Uterus (tissue), 4 donors: ENCODE measurements around the gene FCHO2. TPM values are rescaled to one million over a fixed set of nuclear protein-coding genes. Genes with fewer than 3 reads are reported as not detected.

ENCODE experiments used
- DNase-seq, 2 donors: peaks; one replicate each; pipeline ENCODE4 v3.0.0-alpha.2; 2019 to 2020
- H3K27ac ChIP-seq, 2 donors: fragments of 200-600 bp; sonication (generic); 1 replicate in 1 of 2; 2 replicates in 1 of 2; pipeline ENCODE4 v1.5.1; 2016 to 2018
- H3K27me3 ChIP-seq, 2 donors: fragments of 200-600 bp; sonication (generic); one replicate each; pipeline ENCODE4 v1.5.1; 2018 to 2019; ENCODE audit warnings: control low read depth in 1 of 2
- H3K36me3 ChIP-seq, 2 donors: fragments of 200-600 bp; sonication (generic); one replicate each; pipeline ENCODE4 v1.5.1; 2019; ENCODE audit warnings: control low read depth in 1 of 2
- H3K4me1 ChIP-seq, 2 donors: fragments of 200-600 bp; sonication (generic); one replicate each; pipeline ENCODE4 v1.5.1; 2018 to 2019; ENCODE audit warnings: control low read depth in 1 of 2
- H3K4me3 ChIP-seq, 2 donors: fragments of 200-600 bp; sonication (generic); 1 replicate in 1 of 2; 2 replicates in 1 of 2; pipeline ENCODE4 v1.5.1; 2018 to 2019; ENCODE audit warnings: mild to moderate bottlenecking in 1 of 2
- H3K9me3 ChIP-seq, 2 donors: fragments of 200-600 bp; sonication (generic); one replicate each; pipeline ENCODE4 v1.5.1; 2019; ENCODE audit warnings: control low read depth in 1 of 2
- CTCF ChIP-seq, 4 experiments: fragments of 200-600 bp in 2 of 4; fragments of 450-650 bp in 2 of 4; sonication (generic) in 2 of 4; IDR thresholded peaks; one replicate each; pipeline ENCODE4 v1.5.1; 2016 to 2019; ENCODE audit warnings: antibody characterized with exemption in 4 of 4, mild to moderate bottlenecking in 2 of 4, moderate library complexity in 1 of 4
- POLR2A ChIP-seq, 2 donors: fragments of 450-650 bp; IDR thresholded peaks; one replicate each; pipeline ENCODE4 v1.6.1; 2016; ENCODE audit warnings: antibody characterized with exemption in 2 of 2, mild to moderate bottlenecking in 1 of 2, moderate library complexity in 1 of 2
- intact Hi-C: fragments of 100-400 bp; cut with DNase I; formaldehyde crosslinking; loops from one replicate; pipeline ENCODE4 v1.15.1; 2023; ENCODE audit warnings: low total_unique reads
- total RNA-seq, 4 donors: library from RNA; depleted of rRNA in 3 of 4; stranded (reverse); fragments of >200 nt in 3 of 4; gene quantifications; one replicate each; pipeline versions ENCODE4 v1.1.0 to v1.2.4, GENCODE V29; 2014 to 2023
- donor health status: DM: yes; HTN: yes; CAD: no.

FCHO2 gene
- total RNA-seq, 4 donors from 2014 or later, result 26.8 to 141 (median 57.2) TPM

DNA sequence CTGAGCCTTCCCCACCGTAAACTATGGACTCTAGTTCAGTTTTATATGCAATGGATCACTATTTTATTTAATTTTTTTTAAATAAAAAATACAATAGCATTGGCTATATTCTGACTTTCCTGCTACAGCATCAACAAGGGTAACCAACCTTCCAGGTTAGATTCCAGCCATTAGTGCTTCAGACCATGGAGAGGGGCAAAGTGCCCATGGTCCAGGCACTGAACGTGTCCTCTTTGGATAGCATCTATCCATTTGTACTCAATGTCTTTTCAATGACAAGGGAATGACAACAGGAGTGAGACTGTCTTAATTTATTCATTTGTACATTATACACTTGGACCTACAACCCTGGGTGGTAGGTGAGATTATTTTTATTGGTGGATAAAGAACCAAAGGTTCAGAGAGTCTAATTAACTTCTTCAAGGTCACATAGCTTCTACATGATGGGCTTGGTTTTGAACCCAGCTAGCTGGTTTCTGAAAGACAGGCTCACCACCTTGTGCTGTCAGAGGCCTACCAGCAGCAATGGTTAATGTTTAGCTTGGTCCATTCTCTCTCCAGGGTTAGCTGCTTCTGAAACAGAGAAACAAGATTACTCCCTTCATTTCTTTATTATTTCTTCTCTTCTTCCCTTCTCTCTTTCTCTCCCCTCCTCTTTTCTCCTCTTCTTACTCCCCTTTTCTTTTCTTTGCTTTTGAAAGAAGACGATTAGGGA is 176.0 kb downstream of the FCHO2 start:
- Histone ChIP-seq H3K36me3 (no peaks in the 10 kb centered on the region), H3K4me3 (no peak overlapping the region), H3K9me3 (no peaks in the 10 kb centered on the region), H3K27ac (no peak overlapping the region), H3K4me1 (no peaks in the 10 kb centered on the region), H3K27me3 (no peaks in the 10 kb centered on the region)
- TF ChIP-seq CTCF (IDR thresholded peaks at IDR 0.05) (no peak), POLR2A (IDR thresholded peaks at IDR 0.05) (no peak)
- no peak for DNase-seq
- intact Hi-C loops, result no loop called here

GRCh38 chr5:73132759-73133158 is 176.9 kb downstream of the FCHO2 start:
- intact Hi-C loops, result no loop called here
- no peak for TF ChIP-seq POLR2A (IDR thresholded peaks at IDR 0.05)
- no peak for TF ChIP-seq CTCF (IDR thresholded peaks at IDR 0.05)
- no peaks in the 10 kb centered on the region for H3K4me1 ChIP-seq
- H3K4me3 ChIP-seq, result no peak overlapping the region
- no peaks in the 10 kb centered on the region for H3K9me3 ChIP-seq
- DNase-seq, result no peak
- no peaks in the 10 kb centered on the region for H3K27me3 ChIP-seq
- no peak overlapping the region for H3K27ac ChIP-seq
- no peaks in the 10 kb centered on the region for H3K36me3 ChIP-seq

DNA sequence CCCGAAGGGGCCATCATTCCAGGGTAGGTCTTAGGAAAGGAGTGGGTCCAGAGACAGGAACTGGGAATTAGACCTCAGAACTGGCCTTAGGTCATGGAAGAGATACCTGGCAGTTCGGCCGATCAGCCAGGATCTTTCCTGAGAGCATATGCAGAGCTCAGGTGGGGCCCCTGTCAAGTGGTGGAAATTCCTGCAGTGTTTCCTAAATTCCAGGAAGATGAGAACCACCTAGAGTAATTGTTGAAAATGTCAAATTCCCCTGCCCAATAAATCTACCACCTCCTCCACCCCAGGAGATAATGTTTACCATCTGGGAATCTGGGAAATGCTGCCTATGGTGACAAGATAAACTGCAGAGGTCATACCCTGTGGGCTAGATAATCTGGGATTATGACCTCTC is 179.2 kb downstream of the FCHO2 start:
- Histone ChIP-seq H3K27me3 (no peaks in the 10 kb centered on the region), H3K4me3 (no peak overlapping the region), H3K4me1 (no peaks in the 10 kb centered on the region), H3K27ac (no peak overlapping the region), H3K36me3 (no peaks in the 10 kb centered on the region), H3K9me3 (no peaks in the 10 kb centered on the region)
- TF ChIP-seq POLR2A (IDR thresholded peaks at IDR 0.05) (no peak), CTCF (IDR thresholded peaks at IDR 0.05) (no peak)
- no peak for DNase-seq
- intact Hi-C loops, result no loop called here

DNA sequence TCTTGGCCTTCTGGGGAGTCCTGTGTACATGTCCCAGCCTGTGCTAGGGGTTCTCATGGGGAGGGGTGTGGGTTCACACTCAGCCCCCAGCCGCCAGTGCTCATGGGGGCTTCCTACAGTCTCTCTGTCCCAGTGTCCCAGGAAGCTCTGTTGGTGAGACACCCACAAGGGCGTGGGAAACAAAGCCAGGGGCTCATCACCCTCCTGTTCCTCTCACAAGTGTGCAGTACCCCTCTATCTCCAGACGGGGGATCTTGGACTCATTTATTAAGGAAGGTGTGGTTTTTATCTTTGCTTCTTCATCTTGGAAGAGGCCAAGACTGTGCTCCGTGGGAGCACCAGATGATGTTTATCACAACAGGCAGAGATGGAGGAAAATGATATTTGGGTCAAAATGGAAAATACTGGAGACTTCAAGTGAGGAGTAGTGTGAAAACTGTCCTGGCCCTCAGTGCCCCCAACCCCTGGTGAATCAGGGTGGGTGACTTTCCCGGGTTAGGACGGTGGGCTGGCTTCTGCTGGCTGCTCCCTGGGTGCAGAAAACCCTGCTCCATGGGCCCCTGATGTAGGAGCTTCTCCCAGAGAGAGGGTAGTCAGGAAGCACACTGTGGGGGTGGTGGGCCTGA is 179.7 kb downstream of the FCHO2 start:
- Histone ChIP-seq H3K4me3 (no peak overlapping the region), H3K4me1 (no peaks in the 10 kb centered on the region), H3K36me3 (no peaks in the 10 kb centered on the region), H3K9me3 (no peaks in the 10 kb centered on the region), H3K27me3 (no peaks in the 10 kb centered on the region), H3K27ac (no peak overlapping the region)
- no peak for TF ChIP-seq CTCF (IDR thresholded peaks at IDR 0.05)
- no peak for TF ChIP-seq POLR2A (IDR thresholded peaks at IDR 0.05)
- DNase-seq, result no peak
- intact Hi-C loops, result no loop called here

GRCh38 chr5:73136055-73136562 is 180.3 kb downstream of the FCHO2 start:
- Histone ChIP-seq H3K9me3 (no peaks in the 10 kb centered on the region), H3K4me3 (no peak overlapping the region), H3K27ac (no peak overlapping the region), H3K36me3 (no peaks in the 10 kb centered on the region), H3K4me1 (no peaks in the 10 kb centered on the region), H3K27me3 (no peaks in the 10 kb centered on the region)
- no peak for DNase-seq
- TF ChIP-seq CTCF (IDR thresholded peaks at IDR 0.05), result no peak
- TF ChIP-seq POLR2A (IDR thresholded peaks at IDR 0.05), result no peak
- intact Hi-C loops, result no loop called here
